Suppressor macrophage treated with lipopolysaccharide for 1 hour (primary cell): Measurements from ENCODE around the gene FADS1.

ENCODE experiments used
- DNase-seq, 3 donors: peaks; one replicate each; pipeline ENCODE4 v3.0.0-alpha.2; 2020 to 2022

The FADS1 gene

GRCh38 chr11:61756452-61757212, 60.2 kb downstream of the FADS1 start:
- DNase-seq = peak; percentile 65 to 81 (median 77)

GRCh38 chr11:61756147-61756451, 60.7 kb downstream of the FADS1 start:
- no peak for DNase-seq

- DNase-seq = no peak
Observed at GRCh38 chr11:61754534-61755482, 62.0 kb downstream of the FADS1 start.

GRCh38 chr11:61753672-61754071, 63.1 kb downstream of the FADS1 start:
- no peak for DNase-seq

- no peak for DNase-seq
Observed at GRCh38 chr11:61752925-61753521, 63.8 kb downstream of the FADS1 start.

GRCh38 chr11:61752117-61752924, 64.5 kb downstream of the FADS1 start, which contains the start of gene MYRF:
MYRF (plus strand) TSS chr11:61752636; CDS start chr11:61752745, 109 bp downstream.
- DNase-seq = peak; percentile 68 to 90 (median 77)

- DNase-seq = no peak
Observed at GRCh38 chr11:61751384-61751783, 65.4 kb downstream of the FADS1 start.

GRCh38 chr11:61750631-61751273, 66.1 kb downstream of the FADS1 start:
- DNase-seq = no peak
